ENCODE measurements around the gene SULT1C4.
"Not testable (repeated sequence)": the region's sequence is repeated elsewhere in the genome, so short reads cannot be mapped to it uniquely, and the experiment has no call there.

SULT1C4 gene

GRCh38 chr2:108413711-108414095, 35.9 kb downstream of the SULT1C4 start:
- no peak for DNase-seq (ENCODE audit: low read depth)

- no peak for DNase-seq (ENCODE audit: low read depth)
Observed at GRCh38 chr2:108414256-108414876, 36.6 kb downstream of the SULT1C4 start.

- no peak for DNase-seq (ENCODE audit: low read depth)
Observed at GRCh38 chr2:108414945-108415344, 37.2 kb downstream of the SULT1C4 start.

- DNase-seq (ENCODE audit: low read depth): no peak
Observed at GRCh38 chr2:108417254-108417653, 39.5 kb downstream of the SULT1C4 start.

DNA sequence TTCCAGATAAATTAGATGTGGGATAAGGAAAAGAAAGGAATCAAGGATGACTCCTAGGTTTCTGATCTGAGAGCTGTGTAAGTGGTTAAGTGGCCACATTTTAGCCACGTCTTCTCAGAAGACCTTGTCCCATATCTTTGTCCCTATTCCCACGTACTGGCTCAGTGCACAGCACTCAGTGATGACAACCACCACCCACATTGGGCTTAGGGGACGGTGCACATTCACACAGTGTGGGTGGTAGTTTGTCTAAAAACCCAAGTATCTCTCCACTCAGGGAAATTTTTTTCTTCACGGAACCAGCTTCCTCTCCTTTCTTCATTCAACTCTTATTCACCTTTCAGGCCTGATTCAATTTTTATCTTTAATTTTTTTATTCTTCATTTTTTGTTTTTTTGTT, 40.7 kb downstream of the SULT1C4 start:
- no peak for DNase-seq (ENCODE audit: low read depth)

GRCh38 chr2:108423067-108423466, 45.3 kb downstream of the SULT1C4 start:
- DNase-seq (ENCODE audit: low read depth): no peak

DNA sequence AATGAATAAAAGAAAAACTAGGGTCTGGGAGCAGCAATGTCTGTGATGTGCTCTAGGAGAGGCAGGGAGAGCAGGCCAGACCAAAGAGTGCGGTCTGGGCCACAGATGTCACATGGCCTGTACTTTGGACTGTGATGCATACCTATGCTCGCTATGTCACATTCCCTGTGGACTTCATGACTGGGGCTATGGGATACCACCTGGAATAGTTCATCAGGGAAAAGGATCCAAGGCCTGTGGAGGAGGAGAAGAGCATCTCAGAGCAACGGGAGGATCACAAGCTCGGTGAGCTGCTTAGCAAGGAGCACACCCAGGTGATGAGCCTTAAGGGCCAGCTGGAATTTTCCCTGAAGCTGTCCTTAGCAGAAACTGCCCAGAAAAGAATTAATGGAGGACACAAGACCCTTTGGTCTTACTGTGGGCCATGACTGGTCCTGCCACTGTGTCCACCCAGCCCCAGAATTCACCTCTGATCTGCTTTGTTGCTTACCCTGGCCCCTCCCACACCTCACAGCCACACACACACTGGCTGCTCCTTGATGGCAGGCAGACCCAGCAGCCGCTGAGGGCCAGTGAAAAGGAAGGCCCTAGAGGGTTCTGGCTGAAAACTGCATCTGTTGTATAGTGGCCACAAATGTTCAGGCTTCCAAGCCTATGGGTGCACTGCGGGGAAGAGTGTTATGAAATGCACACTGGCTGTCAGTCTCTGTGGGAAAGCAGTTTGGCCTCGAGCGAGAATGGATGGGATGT, 45.9 kb downstream of the SULT1C4 start:
- no peak for DNase-seq (ENCODE audit: low read depth)

DNA sequence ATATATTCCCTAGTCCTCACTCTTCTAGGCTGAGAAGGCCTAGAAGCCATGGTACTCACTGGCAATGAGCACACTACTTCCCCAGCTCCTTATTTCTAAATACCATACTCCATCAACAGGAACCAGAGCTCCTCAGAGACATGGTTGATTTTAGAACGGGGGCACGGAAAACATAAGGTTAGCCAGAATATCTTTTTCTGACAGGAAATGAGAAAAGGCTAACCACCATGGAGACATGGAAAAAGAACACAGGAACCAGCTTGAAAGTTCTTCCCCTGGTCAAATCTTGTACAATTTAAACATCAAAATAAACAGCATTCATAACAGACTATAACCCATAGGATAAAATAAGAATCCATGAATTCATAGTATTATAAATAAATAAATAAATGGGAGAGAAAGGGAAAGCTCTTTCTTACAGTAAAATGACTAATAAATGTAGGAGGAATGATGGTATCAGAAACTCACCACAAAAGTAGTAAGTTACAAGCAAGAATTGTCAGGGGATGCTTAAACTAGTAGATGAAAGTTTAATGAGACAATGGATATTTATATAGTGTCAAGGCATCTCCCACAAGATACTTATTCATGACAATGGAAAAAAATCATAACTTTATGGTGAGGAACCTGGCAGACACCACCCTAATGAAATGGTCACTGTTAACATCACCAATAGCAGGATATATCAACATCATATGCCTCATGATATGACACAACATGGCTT, 50.7 kb downstream of the SULT1C4 start:
- no peak for DNase-seq (ENCODE audit: low read depth)

DNA sequence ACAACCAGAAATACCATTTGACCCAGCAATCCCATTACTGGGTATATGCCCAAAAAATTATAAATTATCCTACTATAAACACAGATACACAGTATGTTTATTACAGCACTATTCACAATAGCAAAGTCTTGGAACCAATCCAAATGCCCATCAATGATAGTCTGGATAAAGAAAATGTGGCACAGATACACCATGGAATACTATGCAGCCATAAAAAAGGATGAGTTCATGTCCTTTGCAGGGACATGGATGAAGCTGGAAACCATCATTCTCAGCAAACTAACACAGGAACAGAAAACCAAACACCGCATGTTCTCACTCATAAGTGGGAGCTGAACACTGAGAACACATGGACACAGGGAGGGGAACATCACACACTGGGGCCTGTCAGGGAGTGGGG, 57.8 kb downstream of the SULT1C4 start:
- not testable (repeated sequence) for DNase-seq (ENCODE audit: low read depth)

GRCh38 chr2:108436976-108437375, 59.2 kb downstream of the SULT1C4 start:
- DNase-seq (ENCODE audit: low read depth): no peak
